ENCODE measurements around the gene ARHGAP28. TPM values are rescaled to one million over a fixed set of nuclear protein-coding genes. Genes with fewer than 3 reads are reported as not detected.

The ARHGAP28 gene
- total and polyA plus RNA-seq, 7 experiments from 2014 or later = not detected

- CTCF ChIA-PET = no interaction called here
Measured at GRCh38 chr18:6733758-6734157, 4.2 kb downstream of the ARHGAP28 start.

GRCh38 chr18:6734726-6735430 lies 5.4 kb downstream of the ARHGAP28 start:
- Mint-ChIP-seq H3K27ac (no peak overlapping the region), H3K4me3 (no peak overlapping the region), H3K36me3 (no peaks in the 10 kb centered on the region), H3K9me3 (peaks cover 0 to 6% (median 0%) of the 10 kb centered on the region in 11 donors), H3K4me1 (peaks cover 0 to 2% (median 0%) of the 10 kb centered on the region in 7 donors), H3K27me3 (peaks cover 14 to 22% (median 18%) of the 10 kb centered on the region in 5 donors)
- CTCF ChIA-PET = no interaction called here
- intact Hi-C loops (cut with micrococcal nuclease) = no loop called here
- Histone ChIP-seq H3K27ac (ENCODE audit: low read depth, low read length) (no peak overlapping the region), H3K9me3 (ENCODE audit: control insufficient read depth in 2 of 3, low read length in 3 of 3) (no peaks in the 10 kb centered on the region), H3K36me3 (ENCODE audit: control insufficient read depth in 2 of 3, insufficient read depth in 3 of 3, low read length in 3 of 3) (no peaks in the 10 kb centered on the region), H3K27me3 (ENCODE audit: control insufficient read depth in 2 of 2, insufficient read depth in 2 of 2, low read length in 2 of 2) (no peaks in the 10 kb centered on the region), H3K4me1 (ENCODE audit: control insufficient read depth in 2 of 2, insufficient read depth in 2 of 2, low read length in 2 of 2) (no peaks in the 10 kb centered on the region), H3K4me3 (ENCODE audit: low read length) (no peak overlapping the region)
- DNase-seq (no peak), ATAC-seq (no peak)
- POLR2A ChIA-PET = no interaction called here

More at GRCh38 chr18:6733758-6734157, 4.2 kb downstream of the ARHGAP28 start:
- no peaks in the 10 kb centered on the region for H3K4me1 ChIP-seq (ENCODE audit: control insufficient read depth in 2 of 2, insufficient read depth in 2 of 2, low read length in 2 of 2)
- no peaks in the 10 kb centered on the region for H3K27me3 ChIP-seq (ENCODE audit: control insufficient read depth in 2 of 2, insufficient read depth in 2 of 2, low read length in 2 of 2)
- H3K27me3 Mint-ChIP-seq = peaks cover 20 to 30% (median 24%) of the 10 kb centered on the region in 5 donors
- H3K36me3 ChIP-seq (ENCODE audit: control insufficient read depth in 2 of 3, insufficient read depth in 3 of 3, low read length in 3 of 3) = no peaks in the 10 kb centered on the region
- no peak for DNase-seq
- peaks cover 0 to 9% (median 5%) of the 10 kb centered on the region in 7 donors for H3K4me1 Mint-ChIP-seq
- no peak overlapping the region for H3K4me3 ChIP-seq (ENCODE audit: low read length)
- H3K9me3 Mint-ChIP-seq = peaks cover 0 to 6% (median 0%) of the 10 kb centered on the region in 11 donors
- H3K4me3 Mint-ChIP-seq = no peak overlapping the region
- POLR2A ChIA-PET = no interaction called here
- no peaks in the 10 kb centered on the region for H3K36me3 Mint-ChIP-seq
- H3K27ac ChIP-seq (ENCODE audit: low read depth, low read length) = no peak overlapping the region
- no peaks in the 10 kb centered on the region for H3K9me3 ChIP-seq (ENCODE audit: control insufficient read depth in 2 of 3, low read length in 3 of 3)
- intact Hi-C loops (cut with micrococcal nuclease) = no loop called here
- no peak for ATAC-seq
- H3K27ac Mint-ChIP-seq = no peak overlapping the region

- ATAC-seq = no peak
- H3K36me3 Mint-ChIP-seq = no peaks in the 10 kb centered on the region
Measured at GRCh38 chr18:6737833-6738232, 8.3 kb downstream of the ARHGAP28 start.

GRCh38 chr18:6738622-6739021 lies 9.1 kb downstream of the ARHGAP28 start:
- no peak for ATAC-seq
- Mint-ChIP-seq H3K36me3 (no peaks in the 10 kb centered on the region), H3K27ac (no peak overlapping the region), H3K27me3 (no peaks in the 10 kb centered on the region), H3K4me1 (no peaks in the 10 kb centered on the region), H3K4me3 (no peak overlapping the region), H3K9me3 (peaks cover 0 to 4% (median 0%) of the 10 kb centered on the region in 11 donors)
- intact Hi-C loops (cut with micrococcal nuclease) = no loop called here
- Histone ChIP-seq H3K27me3 (ENCODE audit: control insufficient read depth in 2 of 2, insufficient read depth in 2 of 2, low read length in 2 of 2) (no peaks in the 10 kb centered on the region), H3K4me3 (ENCODE audit: low read length) (no peak overlapping the region), H3K27ac (ENCODE audit: low read depth, low read length) (no peak overlapping the region), H3K36me3 (ENCODE audit: control insufficient read depth in 2 of 3, insufficient read depth in 3 of 3, low read length in 3 of 3) (no peaks in the 10 kb centered on the region), H3K4me1 (ENCODE audit: control insufficient read depth in 2 of 2, insufficient read depth in 2 of 2, low read length in 2 of 2) (no peaks in the 10 kb centered on the region), H3K9me3 (ENCODE audit: control insufficient read depth in 2 of 3, low read length in 3 of 3) (no peaks in the 10 kb centered on the region)
- POLR2A ChIA-PET = no interaction called here
- no peak for DNase-seq
- CTCF ChIA-PET = no interaction called here

More at GRCh38 chr18:6737833-6738232, 8.3 kb downstream of the ARHGAP28 start:
- intact Hi-C loops (cut with micrococcal nuclease) = no loop called here
- Histone ChIP-seq H3K9me3 (ENCODE audit: control insufficient read depth in 2 of 3, low read length in 3 of 3) (no peaks in the 10 kb centered on the region), H3K36me3 (ENCODE audit: control insufficient read depth in 2 of 3, insufficient read depth in 3 of 3, low read length in 3 of 3) (no peaks in the 10 kb centered on the region), H3K27me3 (ENCODE audit: control insufficient read depth in 2 of 2, insufficient read depth in 2 of 2, low read length in 2 of 2) (no peaks in the 10 kb centered on the region), H3K4me3 (ENCODE audit: low read length) (no peak overlapping the region), H3K27ac (ENCODE audit: low read depth, low read length) (no peak overlapping the region), H3K4me1 (ENCODE audit: control insufficient read depth in 2 of 2, insufficient read depth in 2 of 2, low read length in 2 of 2) (no peaks in the 10 kb centered on the region)
- H3K4me3 Mint-ChIP-seq = no peak overlapping the region
- no peak overlapping the region for H3K27ac Mint-ChIP-seq
- ChIA-PET POLR2A (no interaction called here), CTCF (no interaction called here)
- no peaks in the 10 kb centered on the region for H3K27me3 Mint-ChIP-seq
- H3K9me3 Mint-ChIP-seq = peaks cover 0 to 4% (median 0%) of the 10 kb centered on the region in 11 donors
- DNase-seq = no peak
- no peaks in the 10 kb centered on the region for H3K4me1 Mint-ChIP-seq

- CTCF ChIA-PET = no interaction called here
- intact Hi-C loops (cut with micrococcal nuclease) = no loop called here
- Histone ChIP-seq H3K4me3 (ENCODE audit: low read length) (no peak overlapping the region), H3K4me1 (ENCODE audit: control insufficient read depth in 2 of 2, insufficient read depth in 2 of 2, low read length in 2 of 2) (no peaks in the 10 kb centered on the region), H3K27me3 (ENCODE audit: control insufficient read depth in 2 of 2, insufficient read depth in 2 of 2, low read length in 2 of 2) (no peaks in the 10 kb centered on the region), H3K27ac (ENCODE audit: low read depth, low read length) (no peak overlapping the region), H3K36me3 (ENCODE audit: control insufficient read depth in 2 of 3, insufficient read depth in 3 of 3, low read length in 3 of 3) (no peaks in the 10 kb centered on the region), H3K9me3 (ENCODE audit: control insufficient read depth in 2 of 3, low read length in 3 of 3) (no peaks in the 10 kb centered on the region)
- POLR2A ChIA-PET = no interaction called here
- DNase-seq (no peak), ATAC-seq (no peak)
- H3K4me1 Mint-ChIP-seq = no peaks in the 10 kb centered on the region
- no peaks in the 10 kb centered on the region for H3K27me3 Mint-ChIP-seq
- H3K36me3 Mint-ChIP-seq = no peaks in the 10 kb centered on the region
- H3K9me3 Mint-ChIP-seq = peaks cover 0 to 5% (median 0%) of the 10 kb centered on the region in 11 donors
- H3K27ac Mint-ChIP-seq = no peak overlapping the region
- H3K4me3 Mint-ChIP-seq = no peak overlapping the region
Measured at GRCh38 chr18:6741232-6741663, 11.7 kb downstream of the ARHGAP28 start.

GRCh38 chr18:6741786-6742185 lies 12.3 kb downstream of the ARHGAP28 start:
- Mint-ChIP-seq H3K27me3 (no peaks in the 10 kb centered on the region), H3K27ac (no peak overlapping the region), H3K9me3 (peaks cover 0 to 5% (median 0%) of the 10 kb centered on the region in 11 donors), H3K4me3 (no peak overlapping the region), H3K4me1 (no peaks in the 10 kb centered on the region), H3K36me3 (no peaks in the 10 kb centered on the region)
- no peaks in the 10 kb centered on the region for H3K9me3 ChIP-seq (ENCODE audit: control insufficient read depth in 2 of 3, low read length in 3 of 3)
- H3K4me1 ChIP-seq (ENCODE audit: control insufficient read depth in 2 of 2, insufficient read depth in 2 of 2, low read length in 2 of 2) = no peaks in the 10 kb centered on the region
- DNase-seq (no peak), ATAC-seq (no peak)
- H3K36me3 ChIP-seq (ENCODE audit: control insufficient read depth in 2 of 3, insufficient read depth in 3 of 3, low read length in 3 of 3) = no peaks in the 10 kb centered on the region
- intact Hi-C loops (cut with micrococcal nuclease) = no loop called here
- no peak overlapping the region for H3K4me3 ChIP-seq (ENCODE audit: low read length)
- POLR2A ChIA-PET = no interaction called here
- CTCF ChIA-PET = no interaction called here
- H3K27me3 ChIP-seq (ENCODE audit: control insufficient read depth in 2 of 2, insufficient read depth in 2 of 2, low read length in 2 of 2) = no peaks in the 10 kb centered on the region
- no peak overlapping the region for H3K27ac ChIP-seq (ENCODE audit: low read depth, low read length)

- H3K9me3 Mint-ChIP-seq = peaks cover 0 to 10% (median 3%) of the 10 kb centered on the region in 11 donors
- no peak for DNase-seq
- H3K27ac ChIP-seq (ENCODE audit: low read depth, low read length) = no peak overlapping the region
- no peaks in the 10 kb centered on the region for H3K4me1 Mint-ChIP-seq
- intact Hi-C loops (cut with micrococcal nuclease) = no loop called here
- H3K27me3 ChIP-seq (ENCODE audit: control insufficient read depth in 2 of 2, insufficient read depth in 2 of 2, low read length in 2 of 2) = no peaks in the 10 kb centered on the region
- ATAC-seq = no peak
- no peak overlapping the region for H3K4me3 ChIP-seq (ENCODE audit: low read length)
- no peaks in the 10 kb centered on the region for H3K36me3 Mint-ChIP-seq
- H3K27me3 Mint-ChIP-seq = no peaks in the 10 kb centered on the region
- no peaks in the 10 kb centered on the region for H3K9me3 ChIP-seq (ENCODE audit: control insufficient read depth in 2 of 3, low read length in 3 of 3)
- H3K27ac Mint-ChIP-seq = no peak overlapping the region
- CTCF ChIA-PET = no interaction called here
- POLR2A ChIA-PET = no interaction called here
- H3K4me1 ChIP-seq (ENCODE audit: control insufficient read depth in 2 of 2, insufficient read depth in 2 of 2, low read length in 2 of 2) = no peaks in the 10 kb centered on the region
- no peak overlapping the region for H3K4me3 Mint-ChIP-seq
- no peaks in the 10 kb centered on the region for H3K36me3 ChIP-seq (ENCODE audit: control insufficient read depth in 2 of 3, insufficient read depth in 3 of 3, low read length in 3 of 3)
Measured at GRCh38 chr18:6743999-6744398, 14.5 kb downstream of the ARHGAP28 start.
